Measurements from ENCODE around the gene SH2D4B.

GRCh38 chr10:80504897-80505465 is 32.7 kb upstream of the SH2D4B start:
- TF ChIP-seq POLR2AphosphoS5 (IDR thresholded peaks at IDR 0.05; ENCODE audit: low read depth, low read length) (no peak), POLR2A (IDR thresholded peaks at IDR 0.05; ENCODE audit: low read depth, low read length) (no peak)
